HG03175 (cell line): ENCODE data around the gene ZNF417.
"Not testable (repeated sequence)": the region's sequence is repeated elsewhere in the genome, so short reads cannot be mapped to it uniquely, and the experiment has no call there.

ENCODE experiments used
- ATAC-seq: cut with Tn5 transposase; IDR thresholded peaks from one replicate; pipeline ENCODE4 v1.9.1; 2021; ENCODE audit warnings: mild to moderate bottlenecking, moderate library complexity; ENCODE audit not compliant: unreplicated experiment

ZNF417 gene

GRCh38 chr19:57916168-57916995 lies at the start of gene ZNF417:
ZNF417 (minus strand) TSS chr19:57916592; CDS start chr19:57916411, 181 bp downstream.
- peak; percentile 98 for ATAC-seq

DNA sequence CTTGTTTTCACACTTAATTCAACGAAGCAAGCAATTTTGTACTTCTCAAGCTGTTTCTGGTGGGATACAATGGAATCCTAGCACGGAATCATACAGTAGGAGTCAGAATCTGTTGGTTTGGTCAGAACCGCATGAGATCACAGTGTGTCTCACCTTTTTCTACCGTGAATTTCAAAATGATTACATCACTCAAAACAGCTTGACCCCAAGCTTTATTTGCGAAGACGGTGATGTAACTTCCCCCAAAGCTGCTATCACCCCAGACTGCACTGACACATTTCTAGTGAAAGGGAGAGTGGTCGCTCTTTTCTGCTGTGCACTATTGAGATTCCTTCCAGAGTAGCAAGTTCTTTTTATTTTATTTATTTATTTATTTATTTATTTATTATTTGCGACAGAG lies 48.4 kb upstream of the ZNF417 start:
- no peak for ATAC-seq

- no peak for ATAC-seq
Measured at GRCh38 chr19:57961785-57962184, 45.4 kb upstream of the ZNF417 start.

- no peak for ATAC-seq
Measured at GRCh38 chr19:57954996-57955395, 38.6 kb upstream of the ZNF417 start.

GRCh38 chr19:57949702-57950101 lies 33.3 kb upstream of the ZNF417 start:
- ATAC-seq, result no peak

DNA sequence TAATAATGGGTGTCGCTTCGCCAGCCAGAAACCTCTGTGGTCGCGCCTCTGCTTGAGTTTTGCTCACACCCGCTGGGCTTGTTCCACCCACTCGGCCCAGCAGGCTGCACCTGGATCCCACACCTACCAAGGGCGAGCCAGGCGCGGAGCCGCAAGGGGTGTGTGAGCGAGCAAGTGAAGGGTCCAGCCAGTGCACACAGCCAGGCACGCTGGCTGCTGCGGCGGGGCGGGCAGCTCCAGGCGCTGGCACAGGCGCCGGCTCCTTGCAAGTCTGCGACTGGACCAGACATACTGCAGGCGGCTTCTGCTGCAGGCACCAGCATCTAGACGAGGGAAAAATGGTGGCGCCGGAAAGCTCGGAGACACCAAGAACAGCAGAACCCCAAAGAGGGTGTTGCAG lies 32.9 kb upstream of the ZNF417 start:
- ATAC-seq, result no peak

- peak; percentile 90 for ATAC-seq
Measured at GRCh38 chr19:57947419-57948134, 31.2 kb upstream of the ZNF417 start, which contains the start of gene ZNF256. ZNF256 (minus strand) TSS chr19:57947706; CDS start chr19:57947474, 232 bp downstream.

- ATAC-seq, result peak; percentile 8
Measured at GRCh38 chr19:57947088-57947418, 30.7 kb upstream of the ZNF417 start.

DNA sequence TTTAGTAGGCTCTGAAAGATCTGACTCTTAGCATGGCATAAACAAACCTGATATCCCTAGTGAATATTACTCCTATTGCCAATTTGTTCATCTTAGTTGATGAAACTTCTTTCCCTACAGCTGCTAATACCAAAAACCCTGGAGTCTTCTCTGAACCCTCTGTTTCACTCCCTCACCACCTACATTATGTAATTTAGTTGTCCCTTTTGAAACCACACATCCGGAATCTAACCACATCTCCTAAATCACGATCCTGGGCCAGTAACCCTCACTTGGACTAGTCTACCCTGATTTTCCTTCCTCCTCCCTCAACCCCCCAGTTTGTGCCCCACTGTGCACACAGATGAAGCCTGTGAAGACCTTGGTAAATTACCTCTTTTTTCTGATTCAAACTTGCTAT lies 29.9 kb upstream of the ZNF417 start:
- ATAC-seq, result no peak

DNA sequence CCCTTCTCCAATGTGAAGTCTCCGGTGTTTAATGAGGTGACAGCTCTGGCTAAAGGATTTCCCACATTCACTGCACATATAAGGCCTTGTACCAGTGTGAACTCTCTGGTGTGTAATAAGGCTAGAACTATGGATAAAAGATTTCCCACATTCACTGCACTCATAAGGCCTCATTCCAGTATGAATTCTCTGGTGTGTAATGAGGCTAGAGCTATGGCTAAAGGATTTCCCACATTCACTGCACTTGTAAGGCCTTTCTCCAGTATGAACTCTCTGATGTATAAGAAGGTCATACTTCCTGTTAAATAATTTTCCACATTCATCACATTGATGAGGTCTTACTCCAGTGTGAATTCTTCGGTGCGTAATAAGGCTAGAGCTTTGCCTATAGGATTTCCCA lies 25.2 kb upstream of the ZNF417 start:
- ATAC-seq, result no peak

DNA sequence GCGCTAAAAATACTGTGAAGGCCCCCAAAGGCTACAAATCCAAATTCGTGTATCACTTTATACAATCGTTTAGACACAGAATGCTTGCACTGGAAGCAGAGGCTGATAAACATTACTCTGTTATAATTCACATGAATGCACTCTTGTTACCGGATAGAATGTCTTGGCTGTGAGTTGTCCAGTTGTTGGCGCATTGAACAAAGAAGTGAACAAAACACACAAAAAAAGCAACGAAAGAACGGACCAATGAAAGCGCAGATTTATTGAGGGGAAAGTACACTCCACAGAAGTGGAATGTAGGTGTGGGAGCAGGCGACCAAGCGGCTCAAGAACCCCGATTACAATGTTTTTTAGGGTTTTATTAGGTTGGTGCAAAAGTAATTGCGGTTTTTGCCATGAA lies 19.3 kb upstream of the ZNF417 start:
- no peak for ATAC-seq

DNA sequence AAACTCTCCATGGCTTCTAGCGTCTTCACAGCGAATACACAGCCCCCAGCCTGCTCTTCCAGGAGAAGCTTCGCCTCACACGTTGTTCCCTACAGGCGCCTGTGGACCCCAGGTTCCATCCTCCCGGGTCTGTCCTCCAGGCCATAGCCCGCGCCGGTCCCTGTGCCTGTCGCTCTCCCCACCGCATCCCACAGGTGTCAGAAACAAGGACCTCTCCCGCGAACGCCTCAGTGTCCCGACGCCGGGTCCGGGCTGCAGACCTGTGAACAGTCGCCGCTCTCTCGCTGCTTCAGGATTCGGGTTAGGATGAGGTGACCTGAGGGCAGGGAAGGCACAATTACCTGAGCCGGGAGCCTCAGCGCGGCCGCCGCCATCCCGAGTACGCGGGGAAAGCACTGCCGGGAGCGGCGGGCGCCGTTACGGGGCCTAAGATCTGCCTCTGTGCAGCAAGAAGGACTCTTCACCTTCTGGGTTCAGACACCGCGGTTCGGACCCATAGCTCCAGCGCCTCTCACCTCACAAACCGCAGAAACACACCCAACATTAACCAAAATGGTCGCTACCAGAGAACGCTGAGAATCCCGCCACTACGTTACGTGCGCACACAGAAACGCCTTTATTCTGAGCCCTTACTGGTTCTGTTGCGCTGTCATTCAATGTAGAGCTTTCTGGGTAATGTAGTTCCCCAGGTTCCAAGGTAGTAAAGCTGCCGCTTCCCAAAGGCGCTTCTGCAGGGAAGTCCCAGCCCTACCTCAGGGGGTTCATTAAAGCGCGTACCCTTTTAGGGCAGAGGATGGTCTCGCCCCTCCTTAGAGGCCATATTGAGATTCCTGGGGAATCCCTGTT lies 18.7 kb upstream of the ZNF417 start, which contains the start of gene ZNF418:
Gene ZNF418 (minus strand): TSS at position 583 of the 846 bp plus-strand sequence. CDS start 1,580 bp downstream, outside the sequence.
- peak; percentile 70 for ATAC-seq

GRCh38 chr19:57927587-57927986 lies 11.2 kb upstream of the ZNF417 start:
- no peak for ATAC-seq

- ATAC-seq, result no peak
Measured at GRCh38 chr19:57914531-57914930, 1.9 kb downstream of the ZNF417 start.

DNA sequence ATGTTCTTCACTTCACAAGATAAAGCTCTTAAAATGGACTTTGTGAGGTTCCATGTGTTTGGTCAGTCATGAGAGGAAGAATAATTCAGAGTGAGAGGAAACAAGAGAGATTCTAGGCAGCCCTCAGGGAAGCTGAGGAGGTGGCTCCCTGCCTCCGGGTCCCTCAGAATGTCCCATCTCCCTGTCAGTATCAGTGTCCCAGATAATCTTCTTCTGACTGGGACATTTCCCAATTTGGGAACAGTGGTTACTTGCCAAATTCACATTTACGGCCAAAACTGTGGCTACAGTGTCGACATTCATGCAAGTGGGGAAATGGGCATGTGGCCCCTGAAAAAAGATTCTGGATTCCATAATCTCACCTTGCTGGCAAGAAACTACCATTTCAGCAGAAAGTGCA lies 9.0 kb downstream of the ZNF417 start:
- no peak for ATAC-seq

GRCh38 chr19:57905258-57905657 lies 11.1 kb downstream of the ZNF417 start:
- no peak for ATAC-seq

DNA sequence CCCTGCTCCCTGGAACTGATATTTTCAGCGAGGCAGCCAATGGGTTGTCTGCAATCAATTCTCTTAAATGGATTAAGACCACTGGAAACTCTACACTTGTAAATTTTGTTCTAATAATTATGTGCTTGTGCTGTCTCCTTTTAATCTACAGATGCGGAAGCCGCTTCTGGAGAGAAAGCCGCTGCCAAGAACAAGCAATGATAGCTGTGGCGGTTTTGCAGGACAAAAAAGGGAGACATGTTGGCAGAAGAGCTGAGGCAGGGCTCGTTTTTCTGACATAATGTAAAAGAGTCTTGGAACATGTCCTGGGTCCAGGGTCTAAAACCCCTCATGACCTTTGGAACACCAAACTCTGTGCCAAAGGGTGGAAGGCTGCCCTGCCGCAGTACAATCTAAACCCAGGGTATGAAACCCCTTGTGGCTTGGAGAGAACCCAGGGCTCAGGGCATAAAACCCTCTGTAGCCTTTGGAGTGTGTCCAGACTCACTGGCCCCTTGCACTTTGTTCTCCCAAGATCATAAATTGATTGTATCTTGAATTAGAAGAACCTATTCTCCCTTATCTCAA lies 12.7 kb downstream of the ZNF417 start:
- ATAC-seq, result no peak

GRCh38 chr19:57900311-57900710 lies 16.1 kb downstream of the ZNF417 start:
- no peak for ATAC-seq

- ATAC-seq, result not testable (repeated sequence)
Measured at GRCh38 chr19:57890706-57891105, 25.7 kb downstream of the ZNF417 start.

DNA sequence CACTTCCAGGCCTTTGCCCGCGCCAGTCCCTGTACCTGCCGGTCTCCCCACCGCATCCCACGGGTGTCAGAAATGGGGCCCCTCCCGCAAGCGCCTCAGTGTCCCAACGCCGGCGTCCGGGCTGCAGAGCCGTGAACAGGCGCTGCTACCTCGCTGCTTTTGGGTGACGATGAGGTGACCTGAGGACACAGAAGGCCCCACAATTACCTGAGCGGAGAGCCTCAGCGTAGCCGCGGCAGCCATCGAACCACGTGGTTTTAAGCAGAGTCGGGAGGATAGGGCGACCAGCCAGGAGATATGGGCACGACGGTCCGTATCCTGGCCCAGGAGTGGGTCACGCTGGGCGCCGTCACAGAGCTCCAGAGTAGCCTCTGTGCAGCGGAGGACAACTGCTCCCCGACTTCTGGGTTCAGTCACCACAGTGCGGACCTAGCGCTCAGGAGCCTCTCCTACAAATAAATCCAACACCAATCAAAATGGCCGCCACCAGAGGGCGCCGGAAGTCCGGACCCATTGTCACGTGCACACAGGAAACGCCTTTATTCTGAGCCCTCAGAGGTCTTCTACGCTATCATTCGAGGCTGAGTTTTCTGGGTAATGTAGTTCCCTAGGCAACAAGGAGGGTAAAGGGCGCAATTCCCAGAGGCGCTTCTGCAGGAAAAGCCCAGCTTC lies 27.7 kb downstream of the ZNF417 start, which contains the start of gene ZNF814:
Gene ZNF814 (minus strand): TSS at position 478 of the 672 bp plus-strand sequence. CDS start 235 bp downstream, at position 243.
- peak; percentile 87 for ATAC-seq
